Caco-2 (cell line): ENCODE data around the gene TP53BP1. TPM values are rescaled to one million over a fixed set of nuclear protein-coding genes. Genes with fewer than 3 reads are reported as not detected.

Experiments used
- BruUV-seq: library from RNA; stranded (reverse); fragments of 400-500 nt; replicated peaks from 2 replicates; lab custom pipeline; 2021; lab: Mats Ljungman, UMichigan
- CTCF ChIA-PET: fragments of 300-600 bp; sonication (Branson Sonifier 250); formaldehyde crosslinking; loops from one replicate; lab custom pipeline; 2022; ENCODE audit warnings: antibody characterized with exemption; lab: Charles Lee
- POLR2A ChIA-PET: fragments of 300-600 bp; sonication (Branson Sonifier 250); formaldehyde crosslinking; loops from one replicate; lab custom pipeline; 2022; ENCODE audit warnings: antibody characterized with exemption; lab: Charles Lee
- DNase-seq, 2 experiments: peaks; one replicate each; pipeline versions ENCODE4 v3.0.0 to v3.0.0-alpha.2; 2020 to 2022
- H3K27me3 ChIP-seq: replicated peaks from 2 replicates; pipeline ENCODE4 v1.6.0; 2011; ENCODE audit warnings: low read length; ENCODE audit not compliant: control insufficient read depth, insufficient read depth
- H3K36me3 ChIP-seq: 2 replicates; pipeline ENCODE4 v1.5.1; 2011; ENCODE audit warnings: low read length; ENCODE audit not compliant: control insufficient read depth, insufficient read depth
- H3K4me1 ChIP-seq: fragments of 250-450 bp; sonication (Bioruptor Pico); 2 replicates; pipeline ENCODE4 v1.5.1; 2020; ENCODE audit warnings: mild to moderate bottlenecking
- H3K4me3 ChIP-seq: 2 replicates; pipeline ENCODE4 v1.5.1; 2011; ENCODE audit warnings: low read depth, mild to moderate bottlenecking, control low read depth, low read length
- H3K9me3 ChIP-seq: fragments of 250-450 bp; sonication (Bioruptor Pico); 2 replicates; pipeline ENCODE4 v1.5.1; 2020; ENCODE audit warnings: mild to moderate bottlenecking, moderate library complexity
- H3K27ac Mint-ChIP-seq: one replicate; pipeline ENCODE4 v1.8.0; 2022; ENCODE audit warnings: mixed read lengths; ENCODE audit not compliant: unreplicated experiment
- H3K27me3 Mint-ChIP-seq: one replicate; pipeline ENCODE4 v1.8.0; 2022; ENCODE audit warnings: mixed read lengths; ENCODE audit not compliant: insufficient read depth, unreplicated experiment
- H3K36me3 Mint-ChIP-seq: one replicate; pipeline ENCODE4 v1.8.0; 2022; ENCODE audit warnings: mild to moderate bottlenecking, mixed read lengths; ENCODE audit not compliant: insufficient read depth, unreplicated experiment
- H3K4me1 Mint-ChIP-seq: one replicate; pipeline ENCODE4 v1.8.0; 2022; ENCODE audit warnings: low read depth, mixed read lengths; ENCODE audit not compliant: unreplicated experiment
- H3K4me3 Mint-ChIP-seq: one replicate; pipeline ENCODE4 v1.8.0; 2022; ENCODE audit warnings: mild to moderate bottlenecking, moderate library complexity, mixed read lengths; ENCODE audit not compliant: unreplicated experiment
- H3K9me3 Mint-ChIP-seq: one replicate; pipeline ENCODE4 v1.8.0; 2022; ENCODE audit warnings: mixed read lengths; ENCODE audit not compliant: unreplicated experiment
- intact Hi-C: fragments of 100-400 bp; cut with micrococcal nuclease; formaldehyde crosslinking; loops from one replicate; pipeline ENCODE4 v1.10.0; 2022; ENCODE audit not compliant: unreplicated experiment
- total RNA-seq: library from RNA; stranded (reverse); gene quantifications from 2 replicates; pipeline ENCODE4 v1.2.3, GENCODE V29; 2022
- TF ChIP-seq, protein P1 (sequence below), 2 experiments: fragments of 200-600 bp in 1 of 2; IDR thresholded peaks; 1 replicate in 1 of 2; 2 replicates in 1 of 2; pipeline versions ENCODE4 v1.5.1 to v1.8.0; 2011 to 2022; ENCODE audit warnings: antibody characterized with exemption in 1 of 2, control low read depth in 1 of 2, inconsistent platforms in 1 of 2, low read depth in 1 of 2, low read length in 1 of 2, mild to moderate bottlenecking in 1 of 2, moderate library complexity in 1 of 2; ENCODE audit not compliant: insufficient read depth in 1 of 2, severe bottlenecking in 1 of 2, unreplicated experiment in 1 of 2

TP53BP1 gene
- total RNA-seq, 1 experiment from 2014 or later = 39.8 TPM

DNA sequence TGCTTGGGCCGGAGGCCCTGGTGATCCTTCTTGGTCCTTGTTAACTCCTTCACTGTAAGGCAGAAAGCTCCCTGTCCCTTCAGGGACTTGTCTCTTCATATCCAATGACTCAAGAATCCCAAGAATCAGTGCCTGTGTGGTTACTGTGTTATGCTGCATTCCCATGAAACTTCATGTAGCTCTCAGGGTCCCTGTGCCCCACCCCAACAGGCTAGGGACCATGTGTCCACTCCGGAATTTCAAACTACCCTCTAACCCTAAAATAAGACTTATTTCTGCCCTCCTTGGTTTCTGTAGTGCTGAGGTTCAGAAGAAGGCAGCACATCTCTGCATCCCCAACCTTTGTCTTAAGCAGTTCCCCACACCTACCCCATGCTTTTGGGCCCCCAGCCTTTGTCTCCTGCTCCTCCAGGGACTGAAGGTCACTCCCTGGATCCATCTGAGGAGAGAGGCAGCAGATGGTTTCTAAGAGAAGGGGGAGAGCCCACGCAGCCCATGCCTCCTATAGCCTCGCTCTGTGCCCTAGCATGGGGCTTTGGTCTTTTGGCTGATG is 23.9 kb upstream of the TP53BP1 start:
- TF ChIP-seq, protein P1, sequence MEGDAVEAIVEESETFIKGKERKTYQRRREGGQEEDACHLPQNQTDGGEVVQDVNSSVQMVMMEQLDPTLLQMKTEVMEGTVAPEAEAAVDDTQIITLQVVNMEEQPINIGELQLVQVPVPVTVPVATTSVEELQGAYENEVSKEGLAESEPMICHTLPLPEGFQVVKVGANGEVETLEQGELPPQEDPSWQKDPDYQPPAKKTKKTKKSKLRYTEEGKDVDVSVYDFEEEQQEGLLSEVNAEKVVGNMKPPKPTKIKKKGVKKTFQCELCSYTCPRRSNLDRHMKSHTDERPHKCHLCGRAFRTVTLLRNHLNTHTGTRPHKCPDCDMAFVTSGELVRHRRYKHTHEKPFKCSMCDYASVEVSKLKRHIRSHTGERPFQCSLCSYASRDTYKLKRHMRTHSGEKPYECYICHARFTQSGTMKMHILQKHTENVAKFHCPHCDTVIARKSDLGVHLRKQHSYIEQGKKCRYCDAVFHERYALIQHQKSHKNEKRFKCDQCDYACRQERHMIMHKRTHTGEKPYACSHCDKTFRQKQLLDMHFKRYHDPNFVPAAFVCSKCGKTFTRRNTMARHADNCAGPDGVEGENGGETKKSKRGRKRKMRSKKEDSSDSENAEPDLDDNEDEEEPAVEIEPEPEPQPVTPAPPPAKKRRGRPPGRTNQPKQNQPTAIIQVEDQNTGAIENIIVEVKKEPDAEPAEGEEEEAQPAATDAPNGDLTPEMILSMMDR (IDR thresholded peaks at IDR 0.05; ENCODE audit: insufficient read depth in 1 of 2, low read depth in 1 of 2, low read length in 1 of 2, severe bottlenecking in 1 of 2, unreplicated experiment in 1 of 2) = no peak
- Histone ChIP-seq H3K4me3 (peak overlapping the region; percentile 20), H3K27me3 (no peaks in the 10 kb centered on the region; the same call in 1 of the 2 replicates), H3K9me3 (no peaks in the 10 kb centered on the region), H3K4me1 (0 out of 2 replicates have a peak, but pooled peaks cover 4% of the 10 kb centered on the region), H3K36me3 (no peaks in the 10 kb centered on the region)
- intact Hi-C loops = no loop called here
- ChIA-PET POLR2A (no interaction called here), CTCF (no interaction called here)
- no TSS peak for BruUV-seq
- Mint-ChIP-seq H3K36me3 (peaks cover 4% of the 10 kb centered on the region), H3K27ac (no peak overlapping the region), H3K4me1 (peaks cover 28% of the 10 kb centered on the region), H3K27me3 (peaks cover 5% of the 10 kb centered on the region), H3K4me3 (peak overlapping the region; percentile 75), H3K9me3 (no peaks in the 10 kb centered on the region)
- no peak for DNase-seq

DNA sequence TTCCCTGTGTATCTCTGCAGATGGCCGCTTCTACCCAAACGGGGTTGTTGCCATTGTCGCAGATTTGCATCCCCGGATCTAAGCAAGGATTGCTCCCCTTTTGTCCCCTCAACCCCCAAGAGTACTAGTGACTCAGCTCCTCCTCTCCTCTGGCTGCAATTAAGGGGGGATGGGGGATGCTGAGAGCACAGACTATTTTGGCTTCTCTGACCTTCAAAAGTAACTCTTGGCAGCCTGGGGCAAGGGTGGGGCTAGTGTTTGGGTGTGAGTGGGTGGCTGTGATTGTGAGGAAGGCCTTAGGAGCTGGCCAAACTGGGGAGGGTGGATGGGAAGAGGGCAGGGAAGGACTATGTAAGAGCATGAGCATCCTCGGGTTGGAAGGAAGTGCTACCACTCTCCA is 23.2 kb upstream of the TP53BP1 start:
- intact Hi-C loops = no loop called here
- Mint-ChIP-seq H3K9me3 (no peaks in the 10 kb centered on the region), H3K27ac (no peak overlapping the region), H3K4me3 (no peak overlapping the region), H3K27me3 (peaks cover 5% of the 10 kb centered on the region), H3K36me3 (peaks cover 11% of the 10 kb centered on the region), H3K4me1 (peaks cover 35% of the 10 kb centered on the region)
- BruUV-seq = no TSS peak
- POLR2A ChIA-PET = no interaction called here
- H3K27me3 ChIP-seq = no peaks in the 10 kb centered on the region; the same call in 1 of the 2 replicates
- H3K4me1 ChIP-seq = peaks cover 7% of the 10 kb centered on the region; the same call in 1 of the 2 replicates
- H3K4me3 ChIP-seq = no peak overlapping the region
- no peaks in the 10 kb centered on the region for H3K36me3 ChIP-seq
- no peaks in the 10 kb centered on the region for H3K9me3 ChIP-seq
- TF ChIP-seq, protein P1 (IDR thresholded peaks at IDR 0.05; ENCODE audit: insufficient read depth in 1 of 2, low read depth in 1 of 2, low read length in 1 of 2, severe bottlenecking in 1 of 2, unreplicated experiment in 1 of 2) = no peak
- CTCF ChIA-PET = no interaction called here
- no peak for DNase-seq

DNA sequence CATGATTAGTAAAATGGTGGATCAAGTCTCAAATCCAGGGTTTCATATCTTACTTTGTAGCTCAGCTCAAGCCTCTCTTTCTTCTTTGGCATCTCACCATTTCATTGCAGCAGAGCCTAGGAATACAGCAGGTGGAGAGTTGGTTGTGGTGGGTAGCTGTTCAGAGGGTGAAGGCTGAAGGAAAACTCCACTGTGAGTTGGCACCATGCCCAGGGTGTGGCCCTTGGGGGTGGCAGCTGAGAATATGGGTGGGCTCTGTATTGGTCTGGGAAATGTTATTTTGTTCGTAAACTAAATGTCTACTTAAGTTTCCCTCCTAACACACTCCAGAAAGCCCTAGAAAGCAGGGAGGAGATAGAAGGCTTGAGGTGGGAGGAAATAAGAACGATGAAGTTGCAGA is 22.8 kb upstream of the TP53BP1 start:
- Mint-ChIP-seq H3K27me3 (peaks cover 5% of the 10 kb centered on the region), H3K4me3 (no peak overlapping the region), H3K36me3 (peaks cover 15% of the 10 kb centered on the region), H3K9me3 (no peaks in the 10 kb centered on the region), H3K27ac (no peak overlapping the region), H3K4me1 (peaks cover 38% of the 10 kb centered on the region)
- DNase-seq = no peak
- H3K27me3 ChIP-seq = no peaks in the 10 kb centered on the region; the same call in 1 of the 2 replicates
- H3K9me3 ChIP-seq = no peaks in the 10 kb centered on the region
- H3K36me3 ChIP-seq = no peaks in the 10 kb centered on the region
- ChIA-PET POLR2A (no interaction called here), CTCF (no interaction called here)
- intact Hi-C loops = no loop called here
- H3K4me1 ChIP-seq = peaks cover 9% of the 10 kb centered on the region; the same call in 1 of the 2 replicates
- TF ChIP-seq, protein P1 (IDR thresholded peaks at IDR 0.05; ENCODE audit: insufficient read depth in 1 of 2, low read depth in 1 of 2, low read length in 1 of 2, severe bottlenecking in 1 of 2, unreplicated experiment in 1 of 2) = no peak
- no peak overlapping the region for H3K4me3 ChIP-seq
- no TSS peak for BruUV-seq
